GM12872 (cell line): ENCODE results near the gene ACBD5.

Source experiments
- CTCF ChIP-seq: IDR thresholded peaks from 3 replicates; pipeline ENCODE4 v1.5.1; 2011; ENCODE audit warnings: low read depth, mild to moderate bottlenecking, low read length, moderate library complexity; ENCODE audit not compliant: insufficient read depth

ACBD5 gene

GRCh38 chr10:27153329-27153728 lies 87.3 kb downstream of the ACBD5 start:
- no peak for TF ChIP-seq CTCF

GRCh38 chr10:27152687-27153086 lies 87.9 kb downstream of the ACBD5 start:
- no peak for TF ChIP-seq CTCF

GRCh38 chr10:27150261-27150660 lies 90.3 kb downstream of the ACBD5 start:
- no peak for TF ChIP-seq CTCF

- TF ChIP-seq CTCF: no peak
Measured at GRCh38 chr10:27147701-27148100, 92.9 kb downstream of the ACBD5 start.

- no peak for TF ChIP-seq CTCF
Measured at GRCh38 chr10:27145937-27146336, 94.7 kb downstream of the ACBD5 start.
